ENCODE measurements around the gene SLC13A2. TPM values are rescaled to one million over a fixed set of nuclear protein-coding genes. Genes with fewer than 3 reads are reported as not detected.

Gene SLC13A2
- total and polyA plus RNA-seq, 7 donors: under 0.01 to 29.1 (median 9.9) TPM; not detected in 3

DNA sequence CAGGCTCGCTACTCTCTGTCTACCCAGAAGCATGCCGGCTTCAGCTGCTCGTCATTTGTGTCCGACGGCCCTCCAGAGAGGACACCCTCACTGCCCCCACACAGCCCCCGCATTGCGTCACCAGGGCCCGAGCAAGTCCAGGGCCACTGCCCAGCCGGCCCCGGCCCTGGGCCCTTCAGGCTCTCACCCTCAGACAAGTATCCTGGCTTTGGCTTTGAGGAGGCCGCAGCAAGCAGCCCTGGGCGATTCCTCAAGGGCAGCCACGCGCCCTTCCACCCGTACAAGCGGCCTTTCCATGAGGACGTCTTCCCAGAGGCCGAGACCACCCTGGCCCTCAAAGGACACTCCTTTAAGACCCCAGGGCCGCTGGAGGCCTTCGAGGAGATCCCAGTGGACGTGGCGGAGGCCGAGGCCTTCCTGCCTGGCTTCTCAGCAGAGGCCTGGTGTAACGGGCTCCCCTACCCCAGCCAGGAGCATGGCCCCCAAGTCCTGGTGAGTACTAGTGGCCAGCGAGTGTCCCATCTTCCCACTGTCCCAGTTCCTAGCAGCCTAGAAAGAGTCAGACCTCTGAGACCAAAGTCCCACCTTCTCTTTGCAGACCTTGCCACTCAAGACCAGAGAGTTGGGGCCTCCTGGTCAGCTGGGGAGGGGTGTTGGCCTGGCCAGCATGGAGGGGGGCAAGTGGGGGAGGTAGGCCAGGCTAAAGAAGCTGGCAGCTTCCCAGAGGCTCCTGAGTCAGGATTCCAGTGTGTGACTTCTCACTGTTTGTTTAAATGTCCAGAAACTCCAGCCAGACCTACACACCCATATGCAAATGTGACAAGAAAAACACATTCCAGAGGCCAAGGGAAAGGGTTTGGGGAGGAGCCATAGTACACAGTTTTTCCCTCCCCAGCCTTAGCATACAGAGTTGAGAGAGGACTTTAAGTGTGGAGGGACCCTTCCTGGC, 51.3 kb downstream of the SLC13A2 start:
- no peaks in the 10 kb centered on the region for H3K27me3 ChIP-seq
- TF ChIP-seq POLR2AphosphoS5 (IDR thresholded peaks at IDR 0.05): no peak
- TF ChIP-seq, protein P1, sequence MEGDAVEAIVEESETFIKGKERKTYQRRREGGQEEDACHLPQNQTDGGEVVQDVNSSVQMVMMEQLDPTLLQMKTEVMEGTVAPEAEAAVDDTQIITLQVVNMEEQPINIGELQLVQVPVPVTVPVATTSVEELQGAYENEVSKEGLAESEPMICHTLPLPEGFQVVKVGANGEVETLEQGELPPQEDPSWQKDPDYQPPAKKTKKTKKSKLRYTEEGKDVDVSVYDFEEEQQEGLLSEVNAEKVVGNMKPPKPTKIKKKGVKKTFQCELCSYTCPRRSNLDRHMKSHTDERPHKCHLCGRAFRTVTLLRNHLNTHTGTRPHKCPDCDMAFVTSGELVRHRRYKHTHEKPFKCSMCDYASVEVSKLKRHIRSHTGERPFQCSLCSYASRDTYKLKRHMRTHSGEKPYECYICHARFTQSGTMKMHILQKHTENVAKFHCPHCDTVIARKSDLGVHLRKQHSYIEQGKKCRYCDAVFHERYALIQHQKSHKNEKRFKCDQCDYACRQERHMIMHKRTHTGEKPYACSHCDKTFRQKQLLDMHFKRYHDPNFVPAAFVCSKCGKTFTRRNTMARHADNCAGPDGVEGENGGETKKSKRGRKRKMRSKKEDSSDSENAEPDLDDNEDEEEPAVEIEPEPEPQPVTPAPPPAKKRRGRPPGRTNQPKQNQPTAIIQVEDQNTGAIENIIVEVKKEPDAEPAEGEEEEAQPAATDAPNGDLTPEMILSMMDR (IDR thresholded peaks at IDR 0.05): no peak
- TF ChIP-seq POLR2A (IDR thresholded peaks at IDR 0.05): no peak
- no peaks in the 10 kb centered on the region for H3K36me3 ChIP-seq
- DNase-seq: no peak
- no peaks in the 10 kb centered on the region for H3K9me3 ChIP-seq
- H3K27ac ChIP-seq: no peak overlapping the region
- 73 to 87% methylated on average over 25 of the region's 25 CpGs for WGBS, 2 donors
- no peaks in the 10 kb centered on the region for H3K4me1 ChIP-seq
- intact Hi-C loops (cut with DNase I): no loop called here
- no peak overlapping the region for H3K4me3 ChIP-seq

DNA sequence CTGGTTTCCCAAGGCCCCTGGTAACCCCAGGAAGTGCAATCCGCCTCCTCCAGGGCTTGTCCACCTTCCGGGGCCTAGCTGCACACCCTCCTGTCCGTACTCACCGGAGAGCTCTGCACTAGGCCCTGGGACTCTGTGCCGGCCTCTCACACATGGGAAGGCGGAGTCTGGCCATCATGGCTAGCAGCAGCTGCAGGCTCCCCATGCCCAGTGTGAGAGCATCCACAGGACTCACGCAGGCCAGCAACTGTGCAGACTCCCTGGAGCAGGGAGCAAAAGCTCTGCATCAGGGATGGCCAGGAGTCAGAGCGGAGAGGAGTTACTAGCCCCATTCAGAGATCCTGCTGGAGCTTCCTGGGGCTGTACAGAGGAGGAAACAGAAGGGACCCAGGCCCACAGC, 52.9 kb downstream of the SLC13A2 start:
- 64 to 79% methylated on average over 8 of the region's 8 CpGs for WGBS, 2 donors
- TF ChIP-seq POLR2AphosphoS5 (IDR thresholded peaks at IDR 0.05): no peak
- no peak for TF ChIP-seq EP300 (IDR thresholded peaks at IDR 0.05)
- TF ChIP-seq POLR2A (IDR thresholded peaks at IDR 0.05): no peak
- TF ChIP-seq, protein P1 (IDR thresholded peaks at IDR 0.05): no peak
- no peak for DNase-seq
- Histone ChIP-seq H3K36me3 (no peaks in the 10 kb centered on the region), H3K9me3 (no peaks in the 10 kb centered on the region), H3K4me3 (no peak overlapping the region), H3K27ac (no peak overlapping the region), H3K27me3 (peaks cover 0 to 5% (median 0%) of the 10 kb centered on the region in 3 donors), H3K4me1 (no peaks in the 10 kb centered on the region)
- intact Hi-C loops (cut with DNase I): no loop called here

- 89 to 94% methylated on average over 2 of the region's 2 CpGs for WGBS, 2 donors
- intact Hi-C loops (cut with DNase I): no loop called here
- no peaks in the 10 kb centered on the region for H3K9me3 ChIP-seq
- peaks cover 0 to 5% (median 0%) of the 10 kb centered on the region in 3 donors for H3K27me3 ChIP-seq
- H3K4me3 ChIP-seq: no peak overlapping the region
- no peaks in the 10 kb centered on the region for H3K4me1 ChIP-seq
- H3K36me3 ChIP-seq: no peaks in the 10 kb centered on the region
- TF ChIP-seq EP300 (IDR thresholded peaks at IDR 0.05) (no peak), POLR2A (IDR thresholded peaks at IDR 0.05) (no peak), POLR2AphosphoS5 (IDR thresholded peaks at IDR 0.05) (no peak)
- TF ChIP-seq, protein P1 (IDR thresholded peaks at IDR 0.05): no peak
- DNase-seq: no peak
- no peak overlapping the region for H3K27ac ChIP-seq
These were observed 53.8 kb downstream of the SLC13A2 start for GRCh38 chr17:28527181-28527681.

DNA sequence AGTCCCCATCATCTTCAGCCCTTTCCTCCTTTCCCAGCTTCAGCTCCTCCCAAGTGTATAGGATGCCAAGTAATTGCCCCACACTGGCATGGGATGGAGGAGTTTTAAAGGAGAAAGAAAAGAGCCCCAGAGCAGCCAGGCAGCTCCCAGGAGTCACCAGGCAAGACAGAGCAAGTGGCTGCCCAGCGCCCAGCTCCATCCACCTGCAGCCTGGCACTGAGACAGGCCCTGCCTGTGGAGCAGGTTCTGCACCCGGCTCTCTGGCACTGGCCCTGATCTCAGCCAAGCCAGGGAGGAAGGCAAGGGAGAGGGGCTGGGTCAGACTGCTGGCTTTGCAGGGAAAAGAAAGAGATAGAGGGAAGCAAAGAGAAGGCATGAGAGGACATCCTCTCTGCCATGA, 54.4 kb downstream of the SLC13A2 start:
- Histone ChIP-seq H3K4me1 (no peaks in the 10 kb centered on the region), H3K4me3 (no peak overlapping the region), H3K36me3 (no peaks in the 10 kb centered on the region), H3K27me3 (peaks cover 0 to 5% (median 0%) of the 10 kb centered on the region in 3 donors), H3K9me3 (no peaks in the 10 kb centered on the region), H3K27ac (no peak overlapping the region)
- intact Hi-C loops (cut with DNase I): no loop called here
- WGBS, 2 donors: 15 to 71% methylated on average over 2 of the region's 2 CpGs
- no peak for TF ChIP-seq POLR2A (IDR thresholded peaks at IDR 0.05)
- no peak for TF ChIP-seq EP300 (IDR thresholded peaks at IDR 0.05)
- TF ChIP-seq, protein P1 (IDR thresholded peaks at IDR 0.05): no peak
- no peak for TF ChIP-seq POLR2AphosphoS5 (IDR thresholded peaks at IDR 0.05)
- DNase-seq: no peak

Data from sigmoid colon (tissue), 7 donors.